Neural cell (in vitro differentiated cells): ENCODE results near the gene RFWD3. TPM values are rescaled to one million over a fixed set of nuclear protein-coding genes. Genes with fewer than 3 reads are reported as not detected.

Source experiments
- H2AFZ ChIP-seq: fragments of 200-600, 300-800 bp; sonication (generic), shearing (Covaris generic); 2 replicates; pipeline ENCODE4 v1.6.0; 2014; ENCODE audit warnings: low read depth, mild to moderate bottlenecking, antibody characterized with exemption, low read length, moderate library complexity
- H3F3A ChIP-seq: fragments of 200-600 bp; shearing (Covaris generic); 2 replicates; pipeline ENCODE4 v1.6.1; 2016; ENCODE audit warnings: mild to moderate bottlenecking, moderate library complexity, mixed read lengths, antibody characterized with exemption, low read length; ENCODE audit not compliant: insufficient read depth, poor library complexity, severe bottlenecking
- H3K27ac ChIP-seq: fragments of 200-600, 300-800 bp; sonication (generic), shearing (Covaris generic); 2 replicates; pipeline ENCODE4 v1.5.1; 2014; ENCODE audit warnings: mild to moderate bottlenecking, low read length, moderate library complexity
- H3K27me3 ChIP-seq: fragments of 300-800, 200-600 bp; sonication (generic), shearing (Covaris generic); 2 replicates; pipeline ENCODE4 v1.6.0; 2014; ENCODE audit warnings: mild to moderate bottlenecking, low read depth, low read length, moderate library complexity; ENCODE audit not compliant: insufficient read depth
- H3K36me3 ChIP-seq: fragments of 300-800, 200-600 bp; sonication (generic), shearing (Covaris generic); 2 replicates; pipeline ENCODE4 v1.5.1; 2014; ENCODE audit warnings: mild to moderate bottlenecking, antibody characterized with exemption, low read length, moderate library complexity; ENCODE audit not compliant: insufficient read depth
- H3K4me2 ChIP-seq: fragments of 300-800, 200-600 bp; sonication (generic), shearing (Covaris generic); 2 replicates; pipeline ENCODE4 v1.6.0; 2014; ENCODE audit warnings: mild to moderate bottlenecking, low read length
- H3K4me3 ChIP-seq: fragments of 300-800, 200-600 bp; sonication (generic), shearing (Covaris generic); 2 replicates; pipeline ENCODE4 v1.5.1; 2014; ENCODE audit warnings: mild to moderate bottlenecking, low read length, moderate library complexity
- H3K79me2 ChIP-seq: fragments of 200-600 bp; shearing (Covaris generic); replicated peaks from 2 replicates; pipeline ENCODE4 v1.6.0; 2014; ENCODE audit warnings: mild to moderate bottlenecking, low read length, moderate library complexity; ENCODE audit not compliant: insufficient read depth
- H3K9ac ChIP-seq: fragments of 300-800, 200-600 bp; sonication (generic), shearing (Covaris generic); 2 replicates; pipeline ENCODE4 v1.6.1; 2016; ENCODE audit warnings: mild to moderate bottlenecking, low read length, mixed read lengths
- H3K9me2 ChIP-seq: fragments of 200-600 bp; shearing (Covaris generic); 2 replicates; pipeline ENCODE4 v1.6.1; 2016; ENCODE audit warnings: mild to moderate bottlenecking, low read length, mixed read lengths; ENCODE audit not compliant: insufficient read depth
- H3K9me3 ChIP-seq: fragments of 200-600, 300-800 bp; sonication (generic), shearing (Covaris generic); 2 replicates; pipeline ENCODE4 v1.6.1; 2016; ENCODE audit warnings: mild to moderate bottlenecking, mixed run types, low read length, moderate library complexity, mixed read lengths
- H4K20me1 ChIP-seq: fragments of 200-600 bp; shearing (Covaris generic); 2 replicates; pipeline ENCODE4 v1.6.1; 2016; ENCODE audit warnings: mild to moderate bottlenecking, mixed run types; ENCODE audit not compliant: insufficient read depth
- EP300 ChIP-seq: fragments of 450-650 bp; conservative IDR thresholded peaks from 2 replicates; pipeline ENCODE4 v1.6.1; 2014; ENCODE audit warnings: antibody characterized with exemption, mild to moderate bottlenecking, moderate library complexity; ENCODE audit not compliant: poor library complexity, severe bottlenecking
- EZH2 ChIP-seq: fragments of 200-600, 300-800 bp; shearing (Covaris generic), sonication (generic); IDR thresholded peaks from 2 replicates; pipeline ENCODE4 v1.6.1; 2014; ENCODE audit warnings: antibody characterized with exemption, low read length, borderline replicate concordance, mild to moderate bottlenecking; ENCODE audit not compliant: insufficient read depth, poor library complexity, severe bottlenecking
- MXI1 ChIP-seq: fragments of 450-650 bp; conservative IDR thresholded peaks from 2 replicates; pipeline ENCODE4 v1.6.1; 2014; ENCODE audit warnings: antibody characterized with exemption, mild to moderate bottlenecking; ENCODE audit not compliant: poor library complexity, severe bottlenecking
- POLR2AphosphoS5 ChIP-seq: IDR thresholded peaks from 2 replicates; pipeline ENCODE4 v1.6.1; 2012
- RAD21 ChIP-seq: fragments of 450-650 bp; conservative IDR thresholded peaks from 2 replicates; pipeline ENCODE4 v1.6.1; 2014; ENCODE audit warnings: antibody characterized with exemption, mild to moderate bottlenecking, moderate library complexity
- REST ChIP-seq: IDR thresholded peaks from 2 replicates; pipeline ENCODE4 v1.6.1; 2012; ENCODE audit warnings: borderline replicate concordance
- SMC3 ChIP-seq: fragments of 450-650 bp; conservative IDR thresholded peaks from 2 replicates; pipeline ENCODE4 v1.6.1; 2014; ENCODE audit warnings: antibody characterized with exemption, mild to moderate bottlenecking, moderate library complexity; ENCODE audit not compliant: poor library complexity
- TAF1 ChIP-seq: IDR thresholded peaks from 2 replicates; pipeline ENCODE4 v1.6.1; 2012; ENCODE audit warnings: low read depth
- polyA plus RNA-seq: library from polyadenylated mRNA; depleted of rRNA; stranded (reverse); fragments of >200 nt; gene quantifications from 2 replicates; pipeline ENCODE4 v1.2.3, GENCODE V29; 2014
- TF ChIP-seq, protein P1 (sequence below): fragments of 450-650 bp; IDR thresholded peaks from 2 replicates; pipeline ENCODE4 v1.5.1; 2014; ENCODE audit warnings: antibody characterized with exemption, mild to moderate bottlenecking, moderate library complexity; ENCODE audit not compliant: poor library complexity, severe bottlenecking

RFWD3 gene
- polyA plus RNA-seq, 1 donor from 2014 or later, result 10.7 TPM

DNA sequence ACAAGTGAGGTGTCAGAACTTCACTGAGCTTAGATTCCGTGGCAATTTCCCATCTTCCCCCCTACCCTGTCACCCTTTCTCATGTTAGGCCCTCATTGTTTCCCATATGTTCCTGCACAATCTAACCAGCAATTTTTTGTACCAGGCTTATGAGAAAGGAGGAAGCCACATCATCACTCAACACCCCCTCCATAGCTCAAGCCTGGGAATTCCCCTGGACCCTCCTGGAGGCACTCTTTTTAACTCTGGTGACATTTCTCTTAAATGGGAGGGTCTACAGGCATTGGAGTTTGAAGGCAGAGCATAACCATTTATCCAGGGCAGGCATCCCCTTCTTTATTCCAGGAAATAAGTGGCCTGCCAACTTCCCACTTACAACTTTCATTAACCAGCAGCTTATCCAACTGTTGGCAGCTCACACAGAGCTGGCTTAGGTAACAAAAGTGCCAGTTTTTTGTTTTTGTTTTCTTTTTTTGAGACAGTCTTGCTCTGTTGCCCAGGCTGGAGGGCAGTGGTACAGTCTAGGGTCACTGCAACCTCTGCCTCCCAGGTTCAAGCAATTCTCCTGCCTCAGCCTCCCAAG, 49.4 kb downstream of the RFWD3 start:
- no peaks in the 10 kb centered on the region for H3K36me3 ChIP-seq
- no peak overlapping the region for H3K9ac ChIP-seq
- no peaks in the 10 kb centered on the region for H3K9me2 ChIP-seq
- H3F3A ChIP-seq, result no peaks in the 10 kb centered on the region
- no peak overlapping the region for H3K4me2 ChIP-seq
- H2AFZ ChIP-seq, result no peak overlapping the region
- TF ChIP-seq EP300, result no peak
- TF ChIP-seq MXI1, result no peak
- H4K20me1 ChIP-seq, result no peaks in the 10 kb centered on the region
- H3K27ac ChIP-seq, result no peak overlapping the region
- no peaks in the 10 kb centered on the region for H3K27me3 ChIP-seq
- no peaks in the 10 kb centered on the region for H3K9me3 ChIP-seq
- H3K4me3 ChIP-seq, result no peak overlapping the region
- no peaks in the 10 kb centered on the region for H3K79me2 ChIP-seq

DNA sequence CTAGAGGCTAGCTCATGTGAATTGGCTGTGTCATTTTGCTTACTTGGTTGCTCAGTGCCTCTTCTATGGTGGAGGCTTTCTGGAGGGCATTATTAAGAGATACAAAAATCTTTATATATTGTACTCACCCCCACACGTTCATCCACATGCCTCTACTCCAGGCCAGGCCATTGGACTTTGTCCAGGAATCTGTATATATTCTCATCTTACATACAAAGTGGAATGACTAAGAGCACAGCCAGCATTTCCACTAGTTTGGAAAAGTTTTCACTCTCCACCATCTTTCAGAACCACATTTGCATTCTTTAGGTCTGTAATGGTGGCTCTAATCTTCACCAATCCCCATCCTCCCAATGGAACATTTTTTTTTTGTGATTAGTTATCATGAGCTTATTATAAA, 55.0 kb downstream of the RFWD3 start:
- Histone ChIP-seq H4K20me1 (no peaks in the 10 kb centered on the region), H3K9me3 (no peaks in the 10 kb centered on the region), H3K27me3 (no peaks in the 10 kb centered on the region), H3K4me3 (no peak overlapping the region), H3K9ac (no peak overlapping the region), H3F3A (no peaks in the 10 kb centered on the region), H3K27ac (no peak overlapping the region), H3K9me2 (no peaks in the 10 kb centered on the region), H2AFZ (no peak overlapping the region), H3K79me2 (no peaks in the 10 kb centered on the region), H3K4me2 (no peak overlapping the region), H3K36me3 (no peaks in the 10 kb centered on the region)
- no peak for TF ChIP-seq RAD21
- TF ChIP-seq EP300, result no peak
- no peak for TF ChIP-seq POLR2AphosphoS5
- no peak for TF ChIP-seq SMC3
- no peak for TF ChIP-seq TAF1
- TF ChIP-seq, protein P1, sequence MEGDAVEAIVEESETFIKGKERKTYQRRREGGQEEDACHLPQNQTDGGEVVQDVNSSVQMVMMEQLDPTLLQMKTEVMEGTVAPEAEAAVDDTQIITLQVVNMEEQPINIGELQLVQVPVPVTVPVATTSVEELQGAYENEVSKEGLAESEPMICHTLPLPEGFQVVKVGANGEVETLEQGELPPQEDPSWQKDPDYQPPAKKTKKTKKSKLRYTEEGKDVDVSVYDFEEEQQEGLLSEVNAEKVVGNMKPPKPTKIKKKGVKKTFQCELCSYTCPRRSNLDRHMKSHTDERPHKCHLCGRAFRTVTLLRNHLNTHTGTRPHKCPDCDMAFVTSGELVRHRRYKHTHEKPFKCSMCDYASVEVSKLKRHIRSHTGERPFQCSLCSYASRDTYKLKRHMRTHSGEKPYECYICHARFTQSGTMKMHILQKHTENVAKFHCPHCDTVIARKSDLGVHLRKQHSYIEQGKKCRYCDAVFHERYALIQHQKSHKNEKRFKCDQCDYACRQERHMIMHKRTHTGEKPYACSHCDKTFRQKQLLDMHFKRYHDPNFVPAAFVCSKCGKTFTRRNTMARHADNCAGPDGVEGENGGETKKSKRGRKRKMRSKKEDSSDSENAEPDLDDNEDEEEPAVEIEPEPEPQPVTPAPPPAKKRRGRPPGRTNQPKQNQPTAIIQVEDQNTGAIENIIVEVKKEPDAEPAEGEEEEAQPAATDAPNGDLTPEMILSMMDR, result no peak
- no peak for TF ChIP-seq MXI1
- TF ChIP-seq EZH2, result no peak
- no peak for TF ChIP-seq REST

- Histone ChIP-seq H3K36me3 (no peaks in the 10 kb centered on the region), H3K27me3 (no peaks in the 10 kb centered on the region), H3K4me3 (no peak overlapping the region), H3K9me3 (no peaks in the 10 kb centered on the region), H3F3A (no peaks in the 10 kb centered on the region), H3K9ac (no peak overlapping the region), H3K79me2 (peaks cover 24% of the 10 kb centered on the region), H3K27ac (no peak overlapping the region), H3K4me2 (no peak overlapping the region), H3K9me2 (no peaks in the 10 kb centered on the region), H2AFZ (no peak overlapping the region), H4K20me1 (no peaks in the 10 kb centered on the region)
- TF ChIP-seq SMC3 (no peak), EP300 (no peak), REST (no peak), MXI1 (no peak), RAD21 (no peak), TAF1 (no peak), POLR2AphosphoS5 (no peak), EZH2 (no peak)
- TF ChIP-seq, protein P1, result no peak
Observed at GRCh38 chr16:74608944-74609343, 57.7 kb downstream of the RFWD3 start.
